NT2/D1 (cell line): ENCODE measurements around the gene CNGB1.

Source experiments
- DNase-seq: peaks from one replicate; pipeline ENCODE4 v3.0.0-alpha.2; 2011; ENCODE audit warnings: low read depth, low spot score
- H3K27me3 ChIP-seq: 2 replicates; pipeline ENCODE4 v1.6.0; 2011; ENCODE audit warnings: mild to moderate bottlenecking; ENCODE audit not compliant: insufficient read length, insufficient read depth
- H3K36me3 ChIP-seq: 2 replicates; pipeline ENCODE4 v1.6.1; 2011; ENCODE audit warnings: mild to moderate bottlenecking, low read length, mixed read lengths; ENCODE audit not compliant: insufficient read depth, insufficient read length
- H3K4me1 ChIP-seq: 2 replicates; pipeline ENCODE4 v1.5.1; 2011; ENCODE audit not compliant: insufficient read depth, insufficient read length
- H3K4me3 ChIP-seq: 2 replicates; pipeline ENCODE4 v1.5.1; 2011; ENCODE audit warnings: low read depth; ENCODE audit not compliant: insufficient read length
- H3K9ac ChIP-seq: 2 replicates; pipeline ENCODE4 v1.6.0; 2011; ENCODE audit warnings: low read depth; ENCODE audit not compliant: insufficient read length
- H3K9me3 ChIP-seq: 2 replicates; pipeline ENCODE4 v1.5.1; 2011; ENCODE audit warnings: mild to moderate bottlenecking, low read length; ENCODE audit not compliant: insufficient read depth
- SUZ12 ChIP-seq: IDR thresholded peaks from 2 replicates; pipeline ENCODE4 v1.6.1; 2011; ENCODE audit not compliant: insufficient read length, insufficient read depth; ENCODE audit errors: extremely low read depth
- YY1 ChIP-seq: IDR thresholded peaks from 2 replicates; pipeline ENCODE4 v1.6.1; 2011; ENCODE audit not compliant: insufficient read length, insufficient read depth
- ZNF274 ChIP-seq: IDR thresholded peaks from 2 replicates; pipeline ENCODE4 v1.6.1; 2011; ENCODE audit warnings: mild to moderate bottlenecking, low read depth, low read length

CNGB1 gene

GRCh38 chr16:57971848-57972247 is 920 bp upstream of the CNGB1 start:
- Histone ChIP-seq H3K4me3 (no peak overlapping the region), H3K9ac (no peak overlapping the region), H3K36me3 (no peaks in the 10 kb centered on the region), H3K27me3 (no peaks in the 10 kb centered on the region), H3K9me3 (no peaks in the 10 kb centered on the region), H3K4me1 (peaks cover 9% of the 10 kb centered on the region)
- TF ChIP-seq SUZ12 (no peak), YY1 (no peak), ZNF274 (no peak)
- no peak for DNase-seq

GRCh38 chr16:57970319-57970718 is 609 bp downstream of the CNGB1 start:
- no peak overlapping the region for H3K4me3 ChIP-seq
- no peak for TF ChIP-seq SUZ12
- TF ChIP-seq ZNF274, result no peak
- TF ChIP-seq YY1, result no peak
- no peaks in the 10 kb centered on the region for H3K36me3 ChIP-seq

GRCh38 chr16:57969451-57970123 is 1.3 kb downstream of the CNGB1 start:
- H3K9me3 ChIP-seq, result no peaks in the 10 kb centered on the region
- no peak for DNase-seq
- no peaks in the 10 kb centered on the region for H3K27me3 ChIP-seq
- H3K4me1 ChIP-seq, result peaks cover 2% of the 10 kb centered on the region
- TF ChIP-seq SUZ12 (no peak), ZNF274 (no peak), YY1 (no peak)
- H3K36me3 ChIP-seq, result no peaks in the 10 kb centered on the region
- no peak overlapping the region for H3K4me3 ChIP-seq
- no peak overlapping the region for H3K9ac ChIP-seq

More at GRCh38 chr16:57970319-57970718, 609 bp downstream of the CNGB1 start:
- DNase-seq, result no peak
- Histone ChIP-seq H3K4me1 (peaks cover 2% of the 10 kb centered on the region), H3K27me3 (no peaks in the 10 kb centered on the region), H3K9me3 (no peaks in the 10 kb centered on the region), H3K9ac (no peak overlapping the region)

GRCh38 chr16:57967916-57968315 is 3.0 kb downstream of the CNGB1 start:
- TF ChIP-seq SUZ12, result no peak
- no peak for TF ChIP-seq ZNF274
- no peak for TF ChIP-seq YY1
- H3K4me1 ChIP-seq, result peaks cover 2% of the 10 kb centered on the region
- H3K27me3 ChIP-seq, result no peaks in the 10 kb centered on the region
- no peaks in the 10 kb centered on the region for H3K36me3 ChIP-seq
- DNase-seq, result no peak
- H3K9ac ChIP-seq, result no peak overlapping the region
- H3K4me3 ChIP-seq, result no peak overlapping the region
- no peaks in the 10 kb centered on the region for H3K9me3 ChIP-seq

- Histone ChIP-seq H3K9ac (no peak overlapping the region), H3K9me3 (no peaks in the 10 kb centered on the region), H3K36me3 (no peaks in the 10 kb centered on the region), H3K4me1 (no peaks in the 10 kb centered on the region), H3K4me3 (no peak overlapping the region), H3K27me3 (no peaks in the 10 kb centered on the region)
- no peak for TF ChIP-seq YY1
- TF ChIP-seq SUZ12, result no peak
- no peak for TF ChIP-seq ZNF274
- DNase-seq, result no peak
These were observed 3.9 kb downstream of the CNGB1 start for GRCh38 chr16:57966986-57967385.

GRCh38 chr16:57966204-57966771 is 4.6 kb downstream of the CNGB1 start:
- H3K4me3 ChIP-seq, result no peak overlapping the region
- TF ChIP-seq YY1, result no peak
- TF ChIP-seq SUZ12, result no peak
- TF ChIP-seq ZNF274, result no peak
- no peaks in the 10 kb centered on the region for H3K4me1 ChIP-seq
- no peaks in the 10 kb centered on the region for H3K36me3 ChIP-seq
- H3K27me3 ChIP-seq, result no peaks in the 10 kb centered on the region
- no peak overlapping the region for H3K9ac ChIP-seq
- H3K9me3 ChIP-seq, result no peaks in the 10 kb centered on the region
- DNase-seq, result no peak

GRCh38 chr16:57964157-57964700 is 6.7 kb downstream of the CNGB1 start:
- no peak for TF ChIP-seq YY1
- TF ChIP-seq ZNF274, result no peak
- TF ChIP-seq SUZ12, result no peak
- Histone ChIP-seq H3K4me1 (peaks cover 10% of the 10 kb centered on the region), H3K9me3 (no peaks in the 10 kb centered on the region), H3K9ac (no peak overlapping the region), H3K27me3 (no peaks in the 10 kb centered on the region), H3K4me3 (no peak overlapping the region), H3K36me3 (no peaks in the 10 kb centered on the region)
- DNase-seq, result no peak
